Stimulated activated CD4-positive, alpha-beta T cell treated with anti-CD3 and anti-CD28 coated beads, Interleukin-15, amount 100 ng/mL, for 1 hour (primary cell): ENCODE measurements around the gene ZBTB20.

Experiments
- DNase-seq, 2 donors: peaks; one replicate each; pipeline ENCODE4 v3.0.0-alpha.2; 2020; ENCODE audit warnings: low read depth in 1 of 2, low spot score in 1 of 2

Gene ZBTB20

DNA sequence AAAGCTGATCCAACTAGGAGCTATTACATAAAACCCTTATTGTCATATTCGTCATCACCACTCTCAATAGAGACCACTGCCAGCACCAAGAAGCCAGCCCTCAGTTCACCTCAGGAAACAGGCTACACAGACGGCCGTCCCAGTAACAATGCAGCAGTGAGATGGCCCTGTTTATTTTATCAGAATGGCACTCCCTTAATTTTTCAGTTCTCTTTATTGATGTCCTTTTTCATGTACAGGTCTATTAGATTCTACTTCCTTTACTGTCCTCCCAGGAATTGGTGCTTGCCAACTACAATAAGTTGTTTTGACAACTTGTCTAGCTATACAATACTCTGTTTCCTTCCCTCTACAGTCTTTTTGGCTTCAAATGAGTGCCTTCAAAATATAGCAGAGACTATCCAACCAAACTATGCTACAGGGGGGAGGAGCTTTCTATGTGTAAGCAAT lies 272.5 kb downstream of the ZBTB20 start:
- no peak for DNase-seq

DNA sequence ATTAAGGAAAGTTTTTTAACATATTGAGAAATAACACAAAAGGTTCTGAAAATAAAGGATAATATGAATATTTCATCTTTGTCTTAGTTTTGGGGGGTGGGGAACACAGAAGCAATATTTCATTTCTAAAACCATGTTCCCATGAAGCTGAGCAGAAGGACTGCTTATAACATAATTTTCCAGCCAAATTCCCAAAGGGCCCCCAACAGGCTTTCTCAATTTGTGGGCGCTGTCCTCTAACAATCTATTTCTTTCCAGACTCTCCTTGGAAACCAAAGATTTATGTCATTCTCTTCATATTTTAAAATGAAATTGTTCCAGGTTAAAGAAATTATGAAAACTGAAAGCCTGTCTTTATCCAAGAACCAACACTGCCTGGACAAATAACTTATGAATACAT lies 273.5 kb downstream of the ZBTB20 start:
- no peak for DNase-seq

- DNase-seq, result no peak
These were observed 274.5 kb downstream of the ZBTB20 start for GRCh38 chr3:114872588-114872987.

DNA sequence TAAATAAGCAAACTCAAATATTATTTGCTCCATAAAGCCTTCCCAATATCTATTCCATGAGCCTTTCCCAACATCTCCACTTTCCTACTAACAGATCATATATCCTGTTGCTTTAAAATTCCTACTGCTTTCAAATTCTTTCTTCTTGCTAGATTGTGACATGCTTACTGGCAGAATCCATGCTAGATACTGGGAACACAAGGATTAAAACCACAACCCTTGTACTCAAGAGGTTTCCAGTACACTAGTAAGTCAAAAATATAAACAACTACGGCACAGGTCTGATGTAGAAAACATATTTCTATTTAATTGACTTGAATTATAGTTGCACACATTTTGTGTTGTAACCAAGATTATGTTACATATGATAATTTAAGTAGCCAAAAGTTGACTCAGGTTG lies 275.0 kb downstream of the ZBTB20 start:
- DNase-seq, result no peak

DNA sequence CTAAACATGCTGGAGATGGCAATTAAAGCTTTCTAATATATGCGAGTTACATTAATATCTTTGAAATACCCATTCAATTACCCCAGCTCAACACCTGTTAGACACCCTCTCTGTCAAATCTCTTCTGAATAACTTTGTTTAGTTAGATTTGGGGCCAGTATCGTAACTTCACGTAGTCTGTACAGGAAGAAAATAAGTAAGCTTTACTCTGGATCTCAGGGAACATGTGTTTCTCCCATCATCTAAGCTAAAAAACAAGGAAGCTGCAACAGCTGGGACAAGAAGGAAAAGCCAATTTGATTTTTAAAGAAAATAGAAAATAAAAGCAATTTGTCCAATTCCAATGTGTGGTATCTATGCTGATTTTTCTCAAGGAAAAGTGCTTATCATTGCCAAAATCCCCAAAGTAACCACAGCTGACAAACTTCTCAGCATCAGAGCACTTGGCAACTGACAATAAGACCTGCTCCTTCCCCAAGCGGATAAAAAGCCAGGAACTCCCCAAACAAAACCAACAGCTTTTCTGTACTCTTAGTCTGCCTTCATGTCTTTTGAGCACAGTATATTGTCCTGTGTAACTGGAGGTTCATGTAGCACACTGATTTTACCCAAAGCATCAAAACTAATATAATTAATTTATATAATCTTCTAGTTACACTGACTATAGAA lies 279.1 kb downstream of the ZBTB20 start:
- DNase-seq, result no peak

GRCh38 chr3:114867359-114867758 lies 279.7 kb downstream of the ZBTB20 start:
- DNase-seq, result no peak

DNA sequence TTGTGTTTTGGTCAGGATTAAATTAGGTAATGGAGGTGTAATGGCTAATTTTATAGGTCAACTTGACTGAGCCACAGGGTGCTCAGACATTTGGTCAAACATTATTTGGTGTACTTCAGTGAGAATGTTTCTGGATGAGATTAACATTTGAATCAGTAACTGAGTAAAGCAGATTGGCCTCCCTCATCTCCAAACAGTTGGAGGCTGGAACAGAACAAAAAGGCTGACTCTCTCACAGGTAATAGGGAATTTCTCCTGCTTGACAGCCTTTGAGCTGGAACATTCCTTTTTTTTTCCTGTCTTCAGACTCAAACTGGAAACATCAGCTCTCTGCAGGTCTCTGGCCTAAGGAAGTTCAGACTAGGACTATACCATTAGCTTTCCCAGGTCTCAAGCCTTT lies 280.7 kb downstream of the ZBTB20 start:
- DNase-seq, result no peak

DNA sequence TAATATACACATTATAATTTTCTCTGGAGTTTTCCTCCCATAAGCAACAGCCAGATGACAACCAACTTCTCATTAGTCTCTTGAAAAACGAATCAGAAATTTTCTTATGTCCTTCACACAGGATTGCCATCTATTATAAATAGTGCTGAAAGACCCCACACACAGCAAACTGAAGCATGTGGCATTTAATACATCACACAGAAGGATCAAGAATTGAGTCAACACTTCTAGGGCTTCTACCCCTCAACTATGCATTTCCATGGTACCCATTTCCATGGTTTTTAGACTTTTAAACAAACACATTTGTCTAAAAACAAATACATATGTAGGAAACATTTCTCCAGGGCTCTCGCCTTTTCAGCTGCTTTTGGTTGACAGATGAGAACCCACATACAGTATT lies 282.1 kb downstream of the ZBTB20 start:
- no peak for DNase-seq

DNA sequence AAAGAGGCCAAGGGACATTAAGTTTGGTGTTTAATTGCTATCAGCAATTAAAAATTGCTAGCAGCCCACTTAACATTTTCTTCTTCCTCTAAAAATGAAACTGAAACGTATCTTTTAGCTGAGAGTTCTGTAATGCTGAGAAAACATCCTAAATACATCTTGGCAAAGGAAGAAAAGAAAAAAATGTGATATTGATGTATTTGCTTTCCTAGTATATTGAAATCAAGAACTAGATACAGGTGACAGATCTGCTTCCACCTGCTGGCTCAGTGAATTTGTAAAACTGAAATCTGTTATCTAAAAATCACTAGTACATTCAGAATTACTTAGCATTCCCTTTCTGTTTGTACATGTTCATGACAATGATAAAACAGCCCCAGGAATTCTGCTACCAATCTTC lies 283.2 kb downstream of the ZBTB20 start:
- no peak for DNase-seq

GRCh38 chr3:114861666-114862065 lies 285.4 kb downstream of the ZBTB20 start:
- DNase-seq, result no peak

DNA sequence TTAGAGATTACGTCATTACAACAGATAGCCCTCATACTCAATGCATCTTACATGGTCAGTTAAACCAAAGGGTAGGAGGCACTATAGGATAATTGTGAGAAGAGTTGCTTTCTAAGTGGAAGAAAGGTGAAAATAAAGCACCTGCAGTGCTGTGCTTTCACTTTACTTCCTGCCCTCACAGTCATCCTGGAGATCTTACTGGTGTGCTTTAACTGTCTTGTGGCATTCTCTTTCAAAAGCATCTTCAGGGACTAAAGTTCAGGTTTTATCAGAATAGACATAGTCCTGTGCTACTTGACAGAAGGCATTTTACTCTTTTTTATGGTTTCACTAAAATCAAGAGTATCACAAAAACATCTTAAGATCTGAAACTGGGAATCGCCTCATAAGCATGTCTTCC lies 286.6 kb downstream of the ZBTB20 start:
- DNase-seq, result no peak

- DNase-seq, result no peak
These were observed 288.8 kb downstream of the ZBTB20 start for GRCh38 chr3:114858329-114858728.

GRCh38 chr3:114857299-114857701 lies 289.8 kb downstream of the ZBTB20 start:
- no peak for DNase-seq

DNA sequence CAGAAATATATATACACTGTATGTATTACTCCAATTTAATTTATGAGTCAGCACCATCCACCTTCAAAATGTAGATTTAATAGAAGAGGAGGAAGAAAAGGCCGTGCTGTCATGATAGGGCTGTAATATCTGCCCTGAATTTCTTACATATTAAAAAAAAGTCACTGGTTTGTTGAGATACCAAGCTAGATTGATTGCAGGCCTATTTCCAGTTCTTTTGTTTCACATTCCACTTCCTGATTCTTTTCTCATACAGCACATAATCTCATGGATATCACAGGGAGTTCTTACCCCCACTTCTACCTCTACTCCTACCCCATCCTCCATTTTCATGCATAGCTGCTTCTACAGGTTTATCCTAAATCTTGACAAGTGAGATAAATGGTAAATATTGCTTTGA lies 290.3 kb downstream of the ZBTB20 start:
- DNase-seq, result no peak

GRCh38 chr3:114855839-114856238 lies 291.2 kb downstream of the ZBTB20 start:
- DNase-seq, result no peak

GRCh38 chr3:114852966-114853365 lies 294.1 kb downstream of the ZBTB20 start:
- no peak for DNase-seq

GRCh38 chr3:114850898-114851297 lies 296.2 kb downstream of the ZBTB20 start:
- no peak for DNase-seq

DNA sequence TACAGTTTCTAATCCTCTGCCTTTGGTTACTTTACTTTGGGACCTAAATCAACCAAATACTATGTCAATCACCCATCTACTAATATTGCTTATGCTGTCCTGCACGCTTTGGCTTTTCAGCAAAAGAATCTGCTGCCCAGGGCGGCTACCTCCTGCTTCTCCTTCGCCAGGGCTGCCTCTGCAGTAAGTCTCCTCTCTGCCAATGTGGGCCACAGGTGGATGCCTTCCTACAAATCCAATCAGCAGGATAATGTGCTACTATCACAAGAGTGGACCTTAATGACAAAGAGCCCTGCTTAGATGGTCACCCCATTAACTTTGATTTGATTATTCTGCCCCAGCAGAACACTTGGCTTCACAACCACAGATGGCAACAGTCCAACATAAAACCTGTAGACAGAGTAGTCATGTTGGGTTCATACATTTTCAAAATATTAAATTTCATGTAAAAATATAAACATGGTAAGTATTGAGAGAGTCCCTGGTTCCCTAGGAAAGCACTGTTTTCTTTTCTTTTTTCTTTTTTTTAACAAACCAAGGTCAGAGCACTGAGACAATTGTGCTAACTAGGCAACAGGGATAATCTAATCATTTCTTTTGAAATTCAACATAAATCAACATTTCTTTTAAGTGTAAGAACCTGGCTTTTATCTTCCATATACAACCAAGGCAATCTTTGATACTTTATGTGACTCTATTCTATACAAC lies 298.3 kb downstream of the ZBTB20 start:
- DNase-seq, result no peak

- DNase-seq, result no peak
These were observed 299.0 kb downstream of the ZBTB20 start for GRCh38 chr3:114848082-114848481.

GRCh38 chr3:114847564-114847963 lies 299.5 kb downstream of the ZBTB20 start:
- no peak for DNase-seq

- DNase-seq, result no peak
These were observed 300.3 kb downstream of the ZBTB20 start for GRCh38 chr3:114846779-114847178.

- DNase-seq, result no peak
These were observed 300.8 kb downstream of the ZBTB20 start for GRCh38 chr3:114846252-114846651.

DNA sequence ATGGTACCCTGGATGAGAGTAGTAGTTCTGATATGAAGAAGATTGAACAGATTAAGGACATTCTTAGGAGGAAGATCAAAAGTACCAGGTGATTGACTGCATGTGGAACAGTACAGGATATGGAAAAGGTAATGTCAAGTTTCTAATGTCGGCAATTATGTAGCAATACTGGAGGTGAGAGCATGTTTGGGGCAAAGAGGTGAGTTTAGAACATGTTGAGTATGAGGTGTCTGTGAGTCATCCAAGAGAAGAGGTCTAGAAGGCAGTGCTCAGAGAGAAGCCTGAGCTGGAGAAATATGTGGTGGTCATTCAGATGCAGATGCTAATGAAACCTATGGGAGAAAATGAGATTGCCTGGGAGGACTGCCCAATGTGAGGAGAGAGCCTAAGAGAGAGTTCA lies 305.6 kb downstream of the ZBTB20 start:
- no peak for DNase-seq
